Karpas-422 (cell line): ENCODE data around the gene SCARB1. TPM values are rescaled to one million over a fixed set of nuclear protein-coding genes. Genes with fewer than 3 reads are reported as not detected.

ENCODE experiments used
- DNase-seq: peaks from one replicate; pipeline ENCODE4 v3.0.0-alpha.2; 2015
- H2AFZ ChIP-seq: fragments of 200-600 bp; sonication (generic); 2 replicates; pipeline ENCODE4 v1.6.1; 2014; ENCODE audit warnings: antibody characterized with exemption, low read length, mixed read lengths
- H3K27ac ChIP-seq: fragments of 200-600 bp; sonication (generic); 2 replicates; pipeline ENCODE4 v1.5.1; 2014; ENCODE audit warnings: mild to moderate bottlenecking, low read length, moderate library complexity
- H3K27me3 ChIP-seq: fragments of 200-600 bp; sonication (generic); 2 replicates; pipeline ENCODE4 v1.6.1; 2014; ENCODE audit warnings: low read length, mixed read lengths
- H3K36me3 ChIP-seq: fragments of 200-600 bp; sonication (generic); 2 replicates; pipeline ENCODE4 v1.6.1; 2014; ENCODE audit warnings: low read length, mixed read lengths; ENCODE audit not compliant: insufficient read depth
- H3K4me1 ChIP-seq: fragments of 200-600 bp; sonication (generic); 2 replicates; pipeline ENCODE4 v1.6.1; 2014; ENCODE audit warnings: mild to moderate bottlenecking, low read length, mixed read lengths
- H3K4me2 ChIP-seq: fragments of 200-600 bp; sonication (generic); 2 replicates; pipeline ENCODE4 v1.6.1; 2014; ENCODE audit warnings: low read length, low read depth, mild to moderate bottlenecking; ENCODE audit not compliant: poor library complexity, severe bottlenecking
- H3K4me3 ChIP-seq: fragments of 200-600 bp; sonication (generic); 2 replicates; pipeline ENCODE4 v1.5.1; 2014; ENCODE audit warnings: mild to moderate bottlenecking, antibody characterized with exemption, low read length, mixed read lengths
- H3K79me2 ChIP-seq: fragments of 200-600 bp; sonication (generic); 2 replicates; pipeline ENCODE4 v1.6.1; 2014; ENCODE audit warnings: mild to moderate bottlenecking, low read length, mixed read lengths
- H3K9ac ChIP-seq: fragments of 200-600 bp; sonication (generic); 2 replicates; pipeline ENCODE4 v1.6.0; 2014; ENCODE audit warnings: low read length
- H3K9me2 ChIP-seq: fragments of 200-600 bp; sonication (generic), shearing (Covaris generic); replicated peaks from 2 replicates; pipeline ENCODE4 v1.6.0; 2014; ENCODE audit warnings: mild to moderate bottlenecking, low read length, moderate library complexity; ENCODE audit not compliant: insufficient read depth
- H3K9me3 ChIP-seq: fragments of 300-700, 200-600 bp; sonication (generic); 2 replicates; pipeline ENCODE4 v1.6.1; 2014; ENCODE audit warnings: low read length, mixed read lengths
- H4K20me1 ChIP-seq: fragments of 200-600 bp; sonication (generic); 2 replicates; pipeline ENCODE4 v1.6.1; 2014; ENCODE audit warnings: mild to moderate bottlenecking, antibody characterized with exemption, low read length, low read depth; ENCODE audit not compliant: insufficient read depth
- total RNA-seq: library from RNA; depleted of rRNA; stranded (reverse); fragments of >200 nt; shearing (Covaris generic); gene quantifications from 2 replicates; pipeline ENCODE4 v1.2.3, GENCODE V29; 2014; ENCODE audit warnings: low replicate concordance

The SCARB1 gene
- total RNA-seq, 1 experiment from 2014 or later, result 91.7 TPM

DNA sequence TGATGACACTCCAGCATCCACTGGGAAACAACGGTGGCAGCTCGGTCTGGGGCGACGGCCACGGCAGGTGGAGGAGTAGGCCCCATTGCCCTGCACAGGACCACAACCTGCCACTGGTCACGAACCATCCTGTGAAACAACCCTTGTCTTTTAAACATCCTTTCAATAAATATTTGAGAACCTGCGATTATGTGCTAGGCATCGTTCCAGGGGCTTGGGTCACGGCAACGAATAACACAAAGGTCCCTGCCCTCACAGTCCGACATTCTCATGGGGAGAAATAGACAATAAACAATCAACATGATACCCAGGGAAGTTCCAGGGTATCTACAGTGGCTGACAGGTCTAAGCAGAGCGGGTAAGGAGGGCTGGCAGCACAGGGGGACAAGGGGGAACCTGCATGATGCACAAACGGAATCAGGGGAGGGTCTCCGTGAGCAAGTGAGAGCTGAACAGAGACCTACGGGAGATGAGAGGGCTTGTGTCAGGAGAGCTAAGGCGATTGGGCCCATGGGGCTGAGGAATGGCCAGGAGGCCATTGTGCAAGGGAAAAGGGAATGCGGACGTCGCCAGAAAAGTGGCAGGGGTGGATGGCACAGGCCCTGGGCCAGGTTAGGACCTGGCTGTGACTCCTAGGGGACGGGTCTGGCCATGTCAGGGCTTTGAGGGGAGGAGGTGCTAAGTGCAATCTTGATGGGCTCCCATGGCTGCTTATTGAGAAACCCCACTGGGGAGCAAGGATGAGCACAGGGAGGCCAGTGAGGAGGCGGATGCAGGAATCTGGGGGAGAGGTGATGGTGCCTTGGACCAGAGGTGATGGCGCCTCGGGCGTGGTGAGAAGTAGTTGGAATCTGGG lies 9.7 kb downstream of the SCARB1 start:
- Histone ChIP-seq H2AFZ (no peak overlapping the region), H3K9me2 (no peaks in the 10 kb centered on the region), H3K4me3 (no peak overlapping the region), H3K9me3 (no peaks in the 10 kb centered on the region), H3K27me3 (no peaks in the 10 kb centered on the region), H3K79me2 (peaks cover 90% of the 10 kb centered on the region), H3K4me1 (peaks cover 22% of the 10 kb centered on the region), H4K20me1 (peaks cover 38% of the 10 kb centered on the region), H3K36me3 (peaks cover 27% of the 10 kb centered on the region; the same call in 1 of the 2 replicates), H3K9ac (no peak overlapping the region), H3K4me2 (no peak overlapping the region), H3K27ac (no peak overlapping the region)
- no peak for DNase-seq

GRCh38 chr12:124852911-124853427 lies 10.7 kb downstream of the SCARB1 start:
- H3K4me2 ChIP-seq, result no peak overlapping the region
- no peak overlapping the region for H2AFZ ChIP-seq
- H3K9me3 ChIP-seq, result no peaks in the 10 kb centered on the region
- H3K4me3 ChIP-seq, result no peak overlapping the region
- H4K20me1 ChIP-seq, result peaks cover 44% of the 10 kb centered on the region
- no peaks in the 10 kb centered on the region for H3K27me3 ChIP-seq
- peaks cover 30% of the 10 kb centered on the region; the same call in 1 of the 2 replicates for H3K36me3 ChIP-seq
- peaks cover 18% of the 10 kb centered on the region for H3K4me1 ChIP-seq
- no peak overlapping the region for H3K27ac ChIP-seq
- no peak for DNase-seq
- no peak overlapping the region for H3K9ac ChIP-seq
- H3K79me2 ChIP-seq, result peaks cover 91% of the 10 kb centered on the region
- H3K9me2 ChIP-seq, result no peaks in the 10 kb centered on the region

- Histone ChIP-seq H3K36me3 (peaks cover 29% of the 10 kb centered on the region; the same call in 1 of the 2 replicates), H3K79me2 (peaks cover 91% of the 10 kb centered on the region), H3K4me2 (no peak overlapping the region), H3K4me3 (no peak overlapping the region), H2AFZ (no peak overlapping the region), H4K20me1 (peaks cover 48% of the 10 kb centered on the region), H3K9me2 (no peaks in the 10 kb centered on the region), H3K4me1 (peaks cover 12% of the 10 kb centered on the region), H3K9ac (no peak overlapping the region), H3K9me3 (no peaks in the 10 kb centered on the region), H3K27me3 (no peaks in the 10 kb centered on the region), H3K27ac (no peak overlapping the region)
- DNase-seq, result no peak
Observed at GRCh38 chr12:124852329-124852831, 11.3 kb downstream of the SCARB1 start.

DNA sequence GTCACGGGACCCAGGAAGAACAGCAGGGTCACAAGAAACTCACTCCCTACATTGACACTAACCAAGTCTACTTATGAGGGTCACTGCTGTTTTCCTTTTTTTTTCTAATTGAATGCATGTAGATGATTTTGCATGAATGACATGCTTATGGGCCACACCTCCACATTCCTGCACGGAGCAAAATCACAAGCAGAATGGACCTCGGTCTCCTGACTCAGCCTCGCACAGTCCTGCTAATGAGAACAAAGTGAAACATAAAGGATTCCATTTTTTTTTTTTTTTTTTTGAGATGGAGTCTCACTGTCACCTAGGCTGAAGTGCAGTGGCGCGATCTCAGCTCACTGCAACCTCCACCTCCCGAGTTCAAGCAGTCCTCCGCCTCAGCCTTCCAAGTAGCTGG lies 12.3 kb downstream of the SCARB1 start:
- H3K4me3 ChIP-seq, result no peak overlapping the region
- H3K9me2 ChIP-seq, result no peaks in the 10 kb centered on the region
- no peak for DNase-seq
- H3K9me3 ChIP-seq, result no peaks in the 10 kb centered on the region
- H3K9ac ChIP-seq, result no peak overlapping the region
- no peak overlapping the region for H3K27ac ChIP-seq
- peaks cover 3% of the 10 kb centered on the region for H3K4me1 ChIP-seq
- no peak overlapping the region for H3K4me2 ChIP-seq
- no peaks in the 10 kb centered on the region for H3K27me3 ChIP-seq
- H3K79me2 ChIP-seq, result peaks cover 89% of the 10 kb centered on the region
- peaks cover 44% of the 10 kb centered on the region for H4K20me1 ChIP-seq
- no peak overlapping the region for H2AFZ ChIP-seq
- peaks cover 32% of the 10 kb centered on the region; the same call in 1 of the 2 replicates for H3K36me3 ChIP-seq

- H3K9me2 ChIP-seq, result no peaks in the 10 kb centered on the region
- H3K36me3 ChIP-seq, result peaks cover 24% of the 10 kb centered on the region; the same call in 1 of the 2 replicates
- H2AFZ ChIP-seq, result no peak overlapping the region
- no peak overlapping the region for H3K4me2 ChIP-seq
- H3K79me2 ChIP-seq, result peaks cover 84% of the 10 kb centered on the region
- no peaks in the 10 kb centered on the region for H3K27me3 ChIP-seq
- peaks cover 40% of the 10 kb centered on the region; the same call in 1 of the 2 replicates for H4K20me1 ChIP-seq
- no peak overlapping the region for H3K27ac ChIP-seq
- no peak overlapping the region for H3K4me3 ChIP-seq
- H3K9me3 ChIP-seq, result no peaks in the 10 kb centered on the region
- no peaks in the 10 kb centered on the region for H3K4me1 ChIP-seq
- H3K9ac ChIP-seq, result no peak overlapping the region
- no peak for DNase-seq
Observed at GRCh38 chr12:124849382-124849781, 14.3 kb downstream of the SCARB1 start.

- Histone ChIP-seq H3K4me2 (no peak overlapping the region), H3K79me2 (peaks cover 84% of the 10 kb centered on the region), H3K4me3 (no peak overlapping the region), H3K27ac (no peak overlapping the region), H2AFZ (no peak overlapping the region), H3K4me1 (no peaks in the 10 kb centered on the region), H3K9me2 (no peaks in the 10 kb centered on the region), H3K9me3 (no peaks in the 10 kb centered on the region), H3K9ac (no peak overlapping the region), H4K20me1 (peaks cover 45% of the 10 kb centered on the region), H3K36me3 (peaks cover 24% of the 10 kb centered on the region; the same call in 1 of the 2 replicates), H3K27me3 (no peaks in the 10 kb centered on the region)
- no peak for DNase-seq
Observed at GRCh38 chr12:124848621-124849380, 14.9 kb downstream of the SCARB1 start.

DNA sequence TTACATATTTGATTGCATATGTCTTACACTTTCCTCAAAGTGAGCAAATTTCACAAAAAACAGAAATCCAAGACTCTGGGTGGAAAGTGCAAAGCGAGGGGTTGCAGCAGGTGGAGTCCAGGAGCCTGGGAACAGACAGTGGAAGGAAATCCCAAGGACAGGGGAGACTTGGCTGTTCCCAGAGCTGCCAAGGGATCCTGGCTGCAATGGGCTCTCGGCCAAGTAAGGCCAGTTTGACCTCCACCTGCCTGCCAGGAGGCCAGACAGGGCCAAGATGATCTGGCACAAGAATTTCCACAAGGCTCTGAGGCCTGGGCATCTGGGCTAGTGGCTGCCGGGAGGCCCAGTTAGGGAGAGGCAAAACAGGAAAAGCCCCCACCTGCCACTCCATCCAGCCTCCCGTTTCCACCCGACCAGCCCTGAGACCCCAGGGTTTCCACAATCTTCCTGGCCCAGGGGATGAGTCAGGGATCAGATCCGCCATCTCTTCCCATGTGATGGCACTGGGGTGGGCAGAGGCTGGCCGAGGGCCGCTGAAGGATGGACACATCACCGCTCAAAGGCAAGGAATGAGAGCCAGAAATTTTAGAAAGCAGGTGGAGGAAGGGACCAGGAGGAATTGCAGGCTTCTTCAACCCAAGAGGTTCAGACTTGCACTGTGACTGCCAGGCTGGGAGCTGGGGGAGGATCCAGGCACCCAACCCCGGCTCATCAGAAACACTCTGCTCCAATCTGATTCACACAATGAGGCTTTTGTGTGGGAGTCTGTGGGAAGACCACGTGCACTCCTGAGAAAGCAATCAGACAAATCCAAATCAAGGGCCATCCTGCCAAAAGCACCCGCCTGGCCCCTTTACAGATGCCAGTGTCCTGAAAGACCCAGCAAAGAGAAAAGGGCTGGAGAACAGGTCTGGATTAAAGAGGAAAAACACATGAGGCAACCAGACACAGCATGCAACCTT lies 16.3 kb downstream of the SCARB1 start:
- Histone ChIP-seq H3K36me3 (peaks cover 24% of the 10 kb centered on the region; the same call in 1 of the 2 replicates), H2AFZ (no peak overlapping the region), H3K9ac (no peak overlapping the region), H3K4me2 (no peak overlapping the region), H3K4me3 (no peak overlapping the region), H3K79me2 (peaks cover 87% of the 10 kb centered on the region), H4K20me1 (peaks cover 52% of the 10 kb centered on the region), H3K9me3 (no peaks in the 10 kb centered on the region), H3K4me1 (no peaks in the 10 kb centered on the region), H3K27ac (no peak overlapping the region), H3K27me3 (no peaks in the 10 kb centered on the region), H3K9me2 (no peaks in the 10 kb centered on the region)
- no peak for DNase-seq
